GM21381 (cell line): ENCODE data around the gene TTL.
"Not testable (repeated sequence)": the region's sequence is repeated elsewhere in the genome, so short reads cannot be mapped to it uniquely, and the experiment has no call there.

ENCODE experiments used
- ATAC-seq: cut with Tn5 transposase; IDR thresholded peaks from one replicate; pipeline ENCODE4 v1.9.1; 2021; ENCODE audit warnings: mild to moderate bottlenecking, moderate library complexity; ENCODE audit not compliant: unreplicated experiment

TTL gene

DNA sequence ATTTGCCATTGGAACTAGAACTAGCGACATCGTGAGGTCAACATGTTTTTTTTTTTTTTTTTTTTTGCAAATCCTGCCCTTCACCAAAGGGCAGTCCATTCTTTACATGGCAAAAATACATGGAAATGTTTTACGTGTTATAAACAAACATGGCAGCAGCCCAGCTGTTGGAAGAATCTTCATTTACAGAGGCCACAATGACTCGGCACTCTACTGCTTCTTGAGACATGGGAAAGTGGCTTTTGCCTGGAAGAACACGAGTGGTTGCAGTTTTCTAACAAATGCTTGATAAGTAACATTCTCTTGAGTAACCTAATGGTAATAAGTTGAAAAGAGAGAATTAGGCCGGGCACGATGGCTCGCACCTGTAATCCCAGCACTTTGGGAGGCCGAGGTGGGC lies 37.5 kb downstream of the TTL start:
- no peak for ATAC-seq

DNA sequence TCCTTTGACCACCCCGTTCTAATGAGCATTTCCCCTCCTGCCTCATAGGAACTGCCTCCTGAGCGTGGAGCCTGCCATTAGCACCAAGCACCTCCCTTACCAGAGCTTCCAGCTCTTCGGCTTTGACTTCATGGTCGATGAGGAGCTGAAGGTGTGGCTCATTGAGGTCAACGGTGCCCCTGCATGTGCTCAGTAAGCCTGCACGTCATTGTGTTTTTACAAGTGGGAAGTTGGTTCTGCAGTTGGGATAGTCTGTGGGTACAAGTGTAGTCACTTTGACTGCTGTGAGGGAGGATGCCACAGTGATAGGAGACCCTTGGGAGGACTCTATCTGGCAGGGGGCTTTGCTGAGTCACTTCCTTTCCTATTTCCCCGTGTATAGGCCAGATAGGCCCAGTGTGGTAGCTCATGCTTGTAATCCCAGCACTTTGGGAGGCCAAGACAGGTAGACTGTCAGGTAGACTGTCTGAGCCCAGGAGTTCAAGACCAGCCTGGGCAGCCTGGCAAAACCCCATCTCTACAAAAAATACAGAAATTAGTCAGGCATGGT lies 38.4 kb downstream of the TTL start:
- ATAC-seq = no peak

DNA sequence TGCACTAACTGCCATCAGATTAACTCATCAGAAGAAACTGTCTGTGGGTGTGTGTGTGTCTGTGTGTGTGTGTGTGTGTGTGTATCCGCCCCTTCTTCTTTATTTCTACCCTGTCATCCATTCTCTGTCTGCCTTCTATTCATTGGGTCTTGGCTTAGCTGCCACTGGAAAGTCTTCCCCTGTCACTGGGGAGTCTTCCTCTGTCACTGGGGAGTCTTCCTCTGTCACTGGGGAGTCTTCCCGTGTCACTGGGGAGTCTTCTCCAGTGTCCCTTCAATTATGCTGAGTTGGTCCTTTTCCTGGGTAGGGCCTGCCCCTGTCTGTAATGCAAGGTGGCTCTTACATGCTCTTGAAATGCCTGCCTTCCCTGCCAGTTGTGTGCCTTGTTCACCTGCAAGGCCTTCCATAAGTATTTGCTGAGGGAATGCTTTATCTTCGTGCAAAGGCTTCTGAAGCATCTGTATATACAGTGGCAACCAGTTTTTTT lies 41.4 kb downstream of the TTL start:
- no peak for ATAC-seq

DNA sequence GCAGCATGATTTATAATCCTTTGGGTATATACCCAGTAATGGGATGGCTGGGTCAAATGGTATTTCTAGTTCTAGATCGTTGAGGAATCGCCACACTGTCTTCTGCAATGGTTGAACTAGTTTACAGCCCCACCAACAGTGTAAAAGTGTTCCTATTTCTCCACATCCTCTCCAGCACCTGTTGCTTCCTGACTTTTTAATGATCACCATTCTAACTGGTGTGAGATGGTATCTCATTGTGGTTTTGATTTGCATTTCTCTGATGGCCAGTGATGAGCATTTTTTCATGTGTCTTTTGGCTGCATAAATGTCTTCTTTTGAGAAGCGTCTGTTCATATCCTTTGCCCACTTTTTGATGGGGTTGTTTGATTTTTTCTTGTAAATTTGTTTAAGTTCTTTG lies 42.3 kb downstream of the TTL start:
- not testable (repeated sequence) for ATAC-seq

DNA sequence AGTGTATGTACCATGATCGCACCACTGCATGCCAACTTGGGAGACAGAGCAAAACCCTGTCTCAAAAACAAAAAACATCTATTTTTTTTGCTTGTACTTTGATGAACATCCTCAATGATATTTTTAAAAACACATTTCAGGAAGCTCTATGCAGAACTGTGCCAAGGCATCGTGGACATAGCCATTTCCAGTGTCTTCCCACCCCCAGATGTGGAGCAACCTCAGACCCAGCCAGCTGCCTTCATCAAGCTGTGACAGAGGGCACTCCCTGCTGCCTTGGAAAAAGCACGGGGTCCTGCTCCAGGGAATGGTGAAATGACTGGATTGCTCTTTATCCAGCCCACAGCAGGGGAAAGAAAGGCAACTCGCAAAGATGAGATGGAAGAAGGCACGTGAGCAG lies 46.6 kb downstream of the TTL start:
- no peak for ATAC-seq

DNA sequence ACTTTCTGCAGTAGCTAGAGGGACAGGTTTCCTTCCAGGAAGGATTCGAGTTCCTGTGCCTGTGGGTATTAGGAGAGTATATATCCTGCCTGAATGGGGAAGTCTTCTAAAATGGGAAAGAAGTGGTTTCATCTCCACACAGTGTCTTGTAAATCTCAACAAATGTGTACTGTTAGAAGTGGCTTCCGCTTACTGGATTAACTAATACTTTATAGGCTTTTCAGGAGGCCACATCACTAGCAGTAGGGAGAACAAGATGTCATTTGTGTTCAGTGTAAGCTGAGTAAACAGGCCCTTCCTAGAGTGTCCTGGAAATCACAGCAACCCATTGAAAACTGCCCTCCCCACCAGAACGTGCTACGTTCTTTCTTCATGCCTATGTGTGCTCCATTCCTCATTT lies 47.8 kb downstream of the TTL start:
- no peak for ATAC-seq

DNA sequence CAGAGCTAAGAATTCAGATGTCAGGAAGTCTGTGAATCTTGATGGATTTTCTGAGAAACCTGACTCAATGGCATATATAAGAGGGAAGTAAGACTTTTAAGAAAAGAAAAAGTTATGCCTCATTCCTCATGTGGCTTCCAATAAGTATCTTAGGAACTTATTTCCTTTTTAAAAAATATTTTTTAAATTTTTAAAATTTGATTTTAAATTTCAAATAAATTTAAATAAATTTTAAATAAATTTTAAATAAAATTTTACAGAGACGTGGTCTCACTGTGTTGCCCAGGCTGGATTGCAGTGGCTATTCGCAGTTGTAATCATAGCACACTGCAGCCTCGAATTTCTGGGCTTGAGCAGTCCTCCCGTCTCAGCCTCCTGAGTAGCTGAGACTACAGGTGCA lies 48.8 kb downstream of the TTL start:
- no peak for ATAC-seq

DNA sequence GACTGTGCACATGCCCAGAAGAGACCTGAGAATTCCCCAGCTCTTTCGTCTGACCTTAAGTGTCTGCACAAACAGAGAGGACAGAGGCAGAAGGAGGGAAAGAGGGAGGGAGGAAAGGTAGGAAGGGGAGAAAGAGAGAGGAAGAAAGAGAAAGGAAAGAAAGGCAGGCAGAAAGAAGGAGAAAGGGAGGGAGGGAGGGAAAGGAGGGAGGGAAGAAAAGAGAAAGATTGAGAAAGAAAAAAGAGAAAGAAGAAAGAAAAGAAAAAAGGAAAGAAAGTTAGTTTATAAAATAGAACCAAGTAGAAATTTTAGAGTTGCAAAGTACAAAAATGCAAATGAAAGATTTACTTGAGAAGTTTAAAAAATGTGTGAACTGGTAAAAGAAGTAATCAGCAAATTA lies 52.9 kb downstream of the TTL start:
- no peak for ATAC-seq

DNA sequence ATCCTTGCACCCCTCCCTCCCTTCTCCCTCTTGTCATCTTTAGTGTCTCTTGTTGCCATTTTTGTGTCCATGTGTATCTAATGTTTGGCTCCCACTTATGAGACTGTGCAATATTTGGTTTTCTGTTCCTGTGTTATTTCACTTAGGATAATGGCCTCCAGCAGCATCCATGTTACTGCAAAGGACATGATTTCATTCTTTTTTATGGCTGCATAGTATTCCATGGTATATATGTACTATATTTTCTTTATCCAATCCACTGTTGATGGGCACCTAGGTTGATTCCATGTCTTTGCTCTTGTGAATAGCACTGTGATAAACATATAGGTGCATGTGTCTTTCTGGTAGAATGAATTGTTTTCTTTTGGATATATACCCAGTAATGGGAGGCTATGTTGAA lies 54.7 kb downstream of the TTL start:
- ATAC-seq = not testable (repeated sequence)

DNA sequence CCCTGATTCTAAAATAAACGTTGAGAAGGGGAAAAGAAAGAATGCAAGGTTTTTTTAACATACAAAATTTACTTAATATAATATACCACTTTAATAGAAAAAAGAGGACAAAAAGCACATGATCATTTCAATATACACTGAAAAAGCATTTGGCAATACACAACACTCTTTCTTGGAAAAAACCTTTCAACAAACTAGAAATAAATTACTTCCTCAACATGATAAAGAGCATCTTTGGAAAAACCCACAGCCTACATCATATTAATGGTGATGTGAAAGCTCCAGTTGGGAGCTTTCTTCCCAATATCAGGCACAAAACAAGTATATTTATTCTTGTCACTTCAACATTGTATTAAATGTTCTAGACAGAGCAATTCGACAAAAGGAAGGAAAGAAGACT lies 57.4 kb downstream of the TTL start:
- ATAC-seq = no peak

DNA sequence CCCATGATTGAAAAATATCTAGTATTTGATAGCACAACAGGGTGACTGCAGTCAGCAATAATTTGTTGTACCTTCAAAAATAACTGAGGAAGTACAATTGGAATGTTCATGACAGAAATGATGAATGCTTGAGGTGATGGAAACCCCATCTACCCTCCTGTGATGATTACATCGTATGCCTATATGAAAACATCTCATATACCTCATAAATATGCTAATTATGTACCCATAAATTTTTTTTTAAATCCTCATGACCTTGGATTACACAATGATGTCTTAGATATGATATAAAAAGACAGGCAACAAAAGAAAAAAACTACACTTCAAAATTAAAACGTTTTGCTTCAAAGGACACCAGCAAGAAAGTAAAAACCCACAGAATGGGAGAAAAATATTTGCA lies 59.0 kb downstream of the TTL start:
- no peak for ATAC-seq

DNA sequence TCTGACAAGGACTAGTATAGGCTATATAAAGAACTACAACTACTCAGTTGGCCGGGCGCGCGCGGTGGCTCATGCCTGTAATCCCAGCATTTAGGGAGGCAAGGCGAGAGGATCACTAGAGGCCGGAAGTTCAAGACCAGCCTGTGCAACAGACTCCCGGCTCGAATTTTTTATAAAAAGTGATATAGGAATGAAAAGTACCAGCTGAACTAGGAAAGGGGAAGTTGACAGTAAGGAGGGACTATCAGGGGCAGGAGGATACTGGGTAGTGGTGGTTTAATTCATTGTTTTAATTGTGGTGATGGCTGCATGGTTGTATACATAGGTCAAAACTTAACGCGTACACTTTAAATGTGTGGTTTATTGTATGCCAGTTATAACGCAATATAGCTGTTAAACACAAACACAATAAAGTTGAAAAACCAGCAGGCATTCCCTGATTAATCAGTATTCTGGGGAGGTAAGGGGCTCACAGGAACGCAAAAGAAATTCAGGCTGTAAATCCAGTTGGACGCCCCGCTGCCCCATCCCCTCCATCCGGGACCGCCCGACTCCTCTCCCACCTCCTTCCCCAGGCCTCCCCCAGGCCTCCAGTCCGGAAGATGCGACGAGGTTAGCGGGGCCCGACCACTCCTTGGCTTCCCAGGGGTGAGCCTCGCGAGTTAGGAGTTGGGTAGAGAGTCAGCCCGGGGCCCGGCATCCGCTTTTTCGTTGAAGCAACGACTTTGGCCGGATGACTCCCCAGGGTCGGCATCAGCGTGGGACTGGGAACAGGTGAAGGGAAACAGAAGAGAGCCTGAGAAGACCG lies 59.6 kb downstream of the TTL start:
- peak; percentile 49 for ATAC-seq

DNA sequence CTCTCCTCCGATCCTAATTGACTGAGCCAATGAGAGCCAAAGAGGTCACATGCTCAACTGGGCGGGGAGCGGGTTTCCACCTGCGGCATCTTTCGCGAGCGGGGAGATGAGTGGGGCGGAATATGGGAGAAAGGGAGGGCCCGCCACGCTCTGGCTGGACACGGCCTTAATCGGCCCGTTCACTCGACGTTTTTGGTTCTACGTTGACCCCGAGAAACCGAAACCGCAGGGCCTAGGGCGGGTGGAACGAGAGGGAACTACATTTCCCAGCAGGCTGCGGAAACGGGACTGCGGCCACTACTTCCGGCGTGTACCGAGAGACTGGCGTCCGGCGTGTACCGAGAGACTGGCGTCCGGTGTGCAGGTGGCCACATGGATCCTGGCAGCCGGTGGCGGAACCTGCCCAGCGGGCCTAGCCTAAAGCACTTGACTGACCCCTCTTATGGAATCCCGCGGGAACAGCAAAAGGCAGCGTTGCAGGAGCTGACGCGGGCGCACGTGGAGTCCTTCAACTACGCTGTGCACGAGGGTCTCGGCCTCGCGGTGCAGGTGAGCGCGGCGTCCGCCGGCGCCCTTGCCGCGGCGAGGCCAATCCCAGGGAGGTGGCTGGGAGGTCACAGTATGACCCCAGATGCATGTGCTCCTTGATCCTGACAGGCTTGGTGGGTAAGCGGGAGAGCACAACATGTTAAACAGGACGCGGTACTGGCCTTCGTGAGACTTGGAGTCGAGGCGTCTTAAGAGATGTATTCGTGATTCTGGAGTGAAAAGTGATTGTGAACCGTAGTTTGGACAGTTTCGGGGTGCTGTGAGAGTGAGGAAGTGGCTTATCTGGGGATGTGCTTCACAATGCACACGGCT lies 60.4 kb downstream of the TTL start, which contains the start of gene POLR1B:
Gene POLR1B, plus strand, starts transcription at position 343 of the 861 bp plus-strand sequence. Its CDS starts 30 bp downstream, at position 373.
- ATAC-seq = peak; percentile 86

DNA sequence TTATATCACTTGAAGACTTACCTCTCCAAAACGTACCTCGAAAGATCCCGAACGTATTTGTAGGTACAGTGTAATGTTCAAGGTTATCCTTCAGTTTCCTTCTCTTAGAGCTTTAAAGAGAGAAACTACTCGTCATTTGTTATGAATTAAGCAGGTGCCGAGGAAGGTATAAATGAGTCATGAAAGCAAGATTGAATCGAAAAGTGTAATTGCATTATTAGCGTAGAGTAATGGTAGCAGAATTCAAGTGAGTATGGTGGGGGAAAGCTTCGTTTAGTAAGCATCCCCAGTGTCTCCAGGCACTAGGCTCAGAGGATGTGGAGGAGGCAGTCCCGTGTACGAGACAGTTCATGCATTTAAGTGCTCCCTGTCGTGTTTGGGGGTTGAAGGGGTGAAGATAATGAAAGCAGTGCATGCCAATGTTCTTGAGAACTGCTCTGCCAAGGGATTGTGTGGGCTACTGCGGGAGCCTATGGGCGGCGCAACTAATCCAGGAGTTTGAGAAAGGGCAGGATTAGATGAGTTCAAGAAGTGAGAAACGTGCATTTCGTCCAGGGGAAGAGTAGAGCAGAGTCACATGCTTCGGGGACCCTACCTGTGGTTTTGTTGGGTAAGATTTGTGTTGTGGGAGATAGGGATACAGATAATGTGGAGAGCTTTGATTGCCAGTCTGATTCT lies 61.2 kb downstream of the TTL start:
- ATAC-seq = no peak

DNA sequence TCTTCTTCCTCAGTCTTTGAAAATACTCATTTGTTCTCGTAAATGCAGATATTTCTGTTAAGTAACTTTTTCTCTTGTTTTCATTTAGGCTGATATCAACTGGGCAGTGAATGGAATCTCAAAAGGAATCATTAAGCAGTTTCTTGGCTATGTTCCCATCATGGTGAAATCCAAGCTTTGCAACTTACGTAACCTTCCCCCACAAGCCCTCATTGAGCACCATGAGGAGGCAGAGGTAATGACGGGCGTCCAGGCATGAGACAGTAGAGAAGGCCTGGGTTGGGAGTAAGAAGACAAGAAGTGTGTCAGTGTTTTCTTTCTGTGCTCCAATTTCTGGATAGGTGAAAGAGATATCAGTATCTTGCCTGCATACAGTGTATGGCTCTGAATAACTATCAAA lies 65.4 kb downstream of the TTL start:
- no peak for ATAC-seq

DNA sequence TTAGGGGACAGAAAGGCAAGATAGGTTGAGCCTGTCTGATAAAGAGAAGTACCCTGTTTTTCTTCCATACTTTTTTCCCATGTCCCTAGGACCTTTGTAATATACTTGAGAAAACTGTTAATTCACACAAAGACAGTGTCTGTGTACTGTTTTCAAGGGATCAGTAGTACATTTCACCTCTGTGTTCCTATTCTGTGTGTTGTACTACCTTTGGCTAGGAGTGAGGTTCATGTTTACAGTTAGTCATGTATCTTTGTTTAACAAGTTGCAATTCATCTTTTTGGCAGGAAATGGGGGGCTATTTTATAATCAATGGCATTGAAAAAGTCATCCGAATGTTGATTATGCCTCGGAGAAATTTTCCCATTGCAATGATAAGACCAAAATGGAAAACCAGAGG lies 67.0 kb downstream of the TTL start:
- no peak for ATAC-seq

DNA sequence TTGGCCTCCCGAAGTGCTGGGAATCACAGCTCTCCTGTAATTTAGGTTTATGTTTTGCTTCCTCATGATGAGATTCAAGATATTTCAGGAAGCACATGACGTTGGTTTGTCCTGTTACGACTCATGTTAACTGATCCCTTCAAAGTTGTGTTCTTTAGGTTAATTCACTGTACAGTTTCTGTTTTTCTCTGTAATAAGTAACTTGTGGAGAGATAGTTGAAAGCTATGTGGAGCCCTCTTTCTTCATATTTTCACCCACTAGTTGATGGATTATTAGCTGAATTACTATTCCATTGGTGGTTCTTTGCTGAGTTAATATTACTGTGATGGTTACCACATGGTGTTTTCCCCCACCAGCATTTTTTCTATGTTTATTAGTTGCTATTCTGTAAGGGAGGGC lies 84.1 kb downstream of the TTL start:
- ATAC-seq = peak; percentile 76

DNA sequence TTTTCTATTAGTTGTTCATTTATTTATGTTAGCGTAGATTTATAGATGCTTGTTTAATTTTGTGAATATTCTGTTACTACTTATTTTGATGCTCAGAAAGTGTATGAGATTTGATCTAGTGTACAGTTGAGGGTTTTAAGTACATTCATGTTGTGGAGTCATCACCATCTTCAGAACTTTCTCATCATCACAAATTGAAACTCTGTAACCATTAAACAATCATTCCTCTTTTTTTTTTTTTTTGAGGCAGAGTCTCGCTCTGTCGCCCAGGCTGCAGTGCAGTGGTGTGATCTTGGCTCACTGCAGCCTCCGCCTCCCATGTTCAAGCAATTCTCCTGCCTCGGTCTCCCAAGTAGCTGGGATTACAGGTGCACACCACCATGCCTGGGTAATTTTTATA lies 84.6 kb downstream of the TTL start:
- peak; percentile 19 for ATAC-seq

DNA sequence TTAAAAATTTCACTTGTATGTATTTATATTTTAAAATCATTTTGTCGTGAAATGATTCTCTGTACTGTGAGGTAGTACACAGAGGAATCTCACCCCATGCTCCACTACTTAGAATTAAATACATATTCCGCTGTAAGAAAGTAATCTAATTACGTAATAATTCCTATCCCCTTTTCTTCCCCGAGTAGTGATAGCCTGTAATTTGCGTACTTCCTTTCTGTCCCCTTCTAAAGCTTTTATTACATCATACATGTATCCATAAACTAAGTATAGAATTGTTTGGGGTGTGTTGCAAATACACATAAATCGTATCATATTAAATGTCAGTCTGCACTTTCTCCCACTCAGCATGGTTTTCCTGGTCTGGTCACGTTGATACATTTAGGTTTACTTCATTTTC lies 90.0 kb downstream of the TTL start:
- no peak for ATAC-seq

DNA sequence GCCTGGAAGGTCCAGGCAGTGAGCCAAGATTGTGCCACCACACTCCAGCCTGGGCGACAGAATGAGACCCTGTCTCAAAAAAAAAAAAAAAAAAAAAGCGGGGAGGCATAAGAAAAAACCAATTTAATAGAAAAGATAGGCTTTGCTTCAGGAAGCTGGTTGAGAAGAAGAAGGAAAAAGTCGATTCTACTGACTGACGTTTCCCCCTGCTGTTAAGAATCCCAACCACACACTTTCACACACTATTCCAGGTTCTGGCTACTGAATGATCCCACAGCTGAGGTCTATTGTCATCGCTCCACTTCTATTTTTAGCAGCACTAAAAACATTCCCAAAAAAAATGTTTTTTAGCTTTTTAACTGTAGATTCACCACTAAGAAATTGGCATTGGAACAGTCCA lies 95.8 kb downstream of the TTL start:
- ATAC-seq = no peak

DNA sequence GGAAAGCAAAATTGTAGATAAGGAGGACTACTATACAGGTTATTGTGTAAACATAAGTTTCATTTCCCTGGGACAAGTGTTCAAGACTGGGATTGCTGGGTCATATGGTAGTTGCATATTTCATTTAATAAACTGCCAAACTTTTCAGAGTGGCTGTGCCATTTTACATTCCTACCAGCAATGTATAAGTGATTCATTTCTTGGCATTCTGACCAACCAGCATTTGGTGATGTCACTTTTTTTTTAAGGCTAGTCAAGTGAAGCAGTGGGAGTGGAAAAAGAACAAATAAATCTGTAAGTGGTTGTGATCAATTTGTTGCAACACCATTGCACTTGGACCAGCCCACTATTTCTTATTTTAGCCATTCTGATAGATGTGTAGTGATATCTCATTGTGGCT lies 97.3 kb downstream of the TTL start:
- ATAC-seq = no peak
